Measurements from ENCODE around the gene RGS17.

DNA sequence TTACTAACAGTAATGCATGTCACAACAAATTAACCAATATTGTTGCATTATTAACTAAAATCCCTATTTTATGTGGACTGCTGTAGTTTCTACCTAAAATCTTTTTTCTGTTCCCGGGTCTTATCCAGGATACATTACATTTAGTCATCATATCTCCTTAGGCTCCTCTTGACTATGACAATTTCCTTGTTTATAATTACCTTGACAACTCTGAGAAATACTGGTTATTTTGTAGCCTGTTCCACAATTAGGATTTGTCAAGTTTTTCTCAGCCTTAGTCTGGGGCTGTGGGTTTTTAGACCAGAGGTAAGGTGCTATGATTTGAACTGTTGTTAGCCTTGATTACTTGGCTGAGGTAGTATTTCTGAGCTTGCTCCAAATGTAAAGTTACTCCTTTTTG is 152.0 kb downstream of the RGS17 start:
- TF ChIP-seq, protein P1, sequence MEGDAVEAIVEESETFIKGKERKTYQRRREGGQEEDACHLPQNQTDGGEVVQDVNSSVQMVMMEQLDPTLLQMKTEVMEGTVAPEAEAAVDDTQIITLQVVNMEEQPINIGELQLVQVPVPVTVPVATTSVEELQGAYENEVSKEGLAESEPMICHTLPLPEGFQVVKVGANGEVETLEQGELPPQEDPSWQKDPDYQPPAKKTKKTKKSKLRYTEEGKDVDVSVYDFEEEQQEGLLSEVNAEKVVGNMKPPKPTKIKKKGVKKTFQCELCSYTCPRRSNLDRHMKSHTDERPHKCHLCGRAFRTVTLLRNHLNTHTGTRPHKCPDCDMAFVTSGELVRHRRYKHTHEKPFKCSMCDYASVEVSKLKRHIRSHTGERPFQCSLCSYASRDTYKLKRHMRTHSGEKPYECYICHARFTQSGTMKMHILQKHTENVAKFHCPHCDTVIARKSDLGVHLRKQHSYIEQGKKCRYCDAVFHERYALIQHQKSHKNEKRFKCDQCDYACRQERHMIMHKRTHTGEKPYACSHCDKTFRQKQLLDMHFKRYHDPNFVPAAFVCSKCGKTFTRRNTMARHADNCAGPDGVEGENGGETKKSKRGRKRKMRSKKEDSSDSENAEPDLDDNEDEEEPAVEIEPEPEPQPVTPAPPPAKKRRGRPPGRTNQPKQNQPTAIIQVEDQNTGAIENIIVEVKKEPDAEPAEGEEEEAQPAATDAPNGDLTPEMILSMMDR (IDR thresholded peaks at IDR 0.05; ENCODE audit: insufficient read depth, low read length), result no peak
- TF ChIP-seq, protein P2, sequence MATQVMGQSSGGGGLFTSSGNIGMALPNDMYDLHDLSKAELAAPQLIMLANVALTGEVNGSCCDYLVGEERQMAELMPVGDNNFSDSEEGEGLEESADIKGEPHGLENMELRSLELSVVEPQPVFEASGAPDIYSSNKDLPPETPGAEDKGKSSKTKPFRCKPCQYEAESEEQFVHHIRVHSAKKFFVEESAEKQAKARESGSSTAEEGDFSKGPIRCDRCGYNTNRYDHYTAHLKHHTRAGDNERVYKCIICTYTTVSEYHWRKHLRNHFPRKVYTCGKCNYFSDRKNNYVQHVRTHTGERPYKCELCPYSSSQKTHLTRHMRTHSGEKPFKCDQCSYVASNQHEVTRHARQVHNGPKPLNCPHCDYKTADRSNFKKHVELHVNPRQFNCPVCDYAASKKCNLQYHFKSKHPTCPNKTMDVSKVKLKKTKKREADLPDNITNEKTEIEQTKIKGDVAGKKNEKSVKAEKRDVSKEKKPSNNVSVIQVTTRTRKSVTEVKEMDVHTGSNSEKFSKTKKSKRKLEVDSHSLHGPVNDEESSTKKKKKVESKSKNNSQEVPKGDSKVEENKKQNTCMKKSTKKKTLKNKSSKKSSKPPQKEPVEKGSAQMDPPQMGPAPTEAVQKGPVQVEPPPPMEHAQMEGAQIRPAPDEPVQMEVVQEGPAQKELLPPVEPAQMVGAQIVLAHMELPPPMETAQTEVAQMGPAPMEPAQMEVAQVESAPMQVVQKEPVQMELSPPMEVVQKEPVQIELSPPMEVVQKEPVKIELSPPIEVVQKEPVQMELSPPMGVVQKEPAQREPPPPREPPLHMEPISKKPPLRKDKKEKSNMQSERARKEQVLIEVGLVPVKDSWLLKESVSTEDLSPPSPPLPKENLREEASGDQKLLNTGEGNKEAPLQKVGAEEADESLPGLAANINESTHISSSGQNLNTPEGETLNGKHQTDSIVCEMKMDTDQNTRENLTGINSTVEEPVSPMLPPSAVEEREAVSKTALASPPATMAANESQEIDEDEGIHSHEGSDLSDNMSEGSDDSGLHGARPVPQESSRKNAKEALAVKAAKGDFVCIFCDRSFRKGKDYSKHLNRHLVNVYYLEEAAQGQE (IDR thresholded peaks at IDR 0.05; ENCODE audit: insufficient replicate concordance, low read depth), result no peak

All from HL-60 (cell line).